ENCODE measurements around the gene EXD1. TPM values are rescaled to one million over a fixed set of nuclear protein-coding genes. Genes with fewer than 3 reads are reported as not detected.
"Not testable (repeated sequence)": the region's sequence is repeated elsewhere in the genome, so short reads cannot be mapped to it uniquely, and the experiment has no call there.

The EXD1 gene
- total RNA-seq, 2 experiments from 2014 or later, result not detected

DNA sequence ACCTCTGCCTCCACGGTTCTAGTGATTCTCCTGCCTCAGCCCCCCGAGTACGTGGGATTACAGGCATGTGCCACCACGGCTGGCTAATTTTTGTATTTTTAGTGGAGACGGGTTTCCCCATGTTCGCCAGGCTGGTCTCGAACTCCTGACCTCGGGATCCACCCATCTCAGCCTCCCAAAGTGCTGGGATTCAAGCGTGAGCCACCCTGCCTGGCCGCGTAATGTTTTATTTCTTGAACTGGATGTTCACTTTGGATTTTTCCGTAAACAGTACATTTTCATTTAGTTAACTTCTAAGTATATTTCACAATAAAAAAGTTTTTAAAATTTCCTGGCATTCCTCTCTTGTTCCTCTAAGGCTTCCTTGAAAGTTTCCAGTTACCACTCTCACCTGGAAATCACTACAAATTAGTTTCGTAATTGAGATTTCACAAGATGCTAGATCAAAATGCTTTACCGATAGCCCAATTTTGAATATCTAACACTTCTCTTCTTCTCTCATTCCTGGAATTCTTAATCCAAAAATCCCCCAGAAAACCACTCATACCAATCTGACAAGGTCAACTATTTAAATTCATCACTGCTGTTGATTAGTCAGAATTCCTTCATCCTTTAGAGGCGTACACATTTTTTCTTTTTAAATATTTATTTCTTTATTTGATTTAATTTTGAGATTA lies 69.8 kb downstream of the EXD1 start:
- POLR2A ChIA-PET, result no interaction called here
- CTCF ChIA-PET, result no interaction called here

DNA sequence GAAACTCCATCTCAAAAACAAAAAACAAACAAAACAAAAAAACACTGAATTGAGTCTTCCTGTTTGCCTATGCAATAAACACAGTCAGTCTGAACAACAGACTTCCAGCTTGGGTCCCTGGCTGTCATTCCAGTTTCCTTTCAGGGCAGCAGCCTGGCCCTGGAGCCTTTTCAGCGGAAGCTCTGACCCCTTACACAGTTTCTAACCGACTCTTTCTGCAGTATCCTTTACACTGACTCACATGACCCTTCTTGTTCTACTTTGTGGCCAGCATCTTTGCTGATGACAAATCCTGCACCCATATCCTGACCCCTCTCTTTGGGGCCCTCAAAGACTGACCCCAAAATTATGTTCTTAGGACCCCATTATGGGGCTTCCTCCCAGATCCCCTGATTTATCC lies 76.1 kb downstream of the EXD1 start:
- ChIA-PET POLR2A (no interaction called here), CTCF (no interaction called here)

- CTCF ChIA-PET, result interaction anchor here (0.6 kb wide), 1 partner anchor 16 kb away, joined by 4 read pairs; no protein-coding TSS in a partner anchor
- POLR2A ChIA-PET, result no interaction called here
Observed at GRCh38 chr15:41153733-41154132, 76.8 kb downstream of the EXD1 start.

- POLR2A ChIA-PET, result interaction anchor here (0.5 kb wide), 1 partner anchor 611 kb away, joined by 5 read pairs; no protein-coding TSS in a partner anchor
- CTCF ChIA-PET, result no interaction called here
Observed at GRCh38 chr15:41151451-41152005, 79.0 kb downstream of the EXD1 start.

GRCh38 chr15:41150279-41150678 lies 80.3 kb downstream of the EXD1 start:
- ChIA-PET CTCF (no interaction called here), POLR2A (no interaction called here)

DNA sequence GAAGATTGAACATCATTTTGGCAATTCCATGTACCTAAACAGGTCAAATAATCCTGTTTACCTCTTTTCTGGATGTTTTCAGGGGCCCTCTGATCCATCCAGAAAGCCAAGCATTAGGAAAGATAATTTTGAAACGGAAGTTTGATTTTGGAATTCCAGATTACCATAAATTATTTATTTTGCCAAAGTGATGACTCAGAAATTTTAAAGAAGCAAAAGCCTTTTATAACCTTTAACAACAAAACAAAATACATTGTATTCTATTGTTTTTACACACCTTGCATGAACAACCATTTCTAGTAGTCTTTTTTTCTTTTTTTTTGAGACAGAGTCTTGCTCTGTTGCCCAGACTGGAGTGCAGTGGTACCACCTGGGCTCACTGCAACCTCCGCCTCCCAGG lies 82.5 kb downstream of the EXD1 start:
- ChIA-PET POLR2A (no interaction called here), CTCF (interaction anchor here (1.6 kb wide), 1 partner anchor 241 kb away, joined by 3 read pairs; no protein-coding TSS in a partner anchor)

DNA sequence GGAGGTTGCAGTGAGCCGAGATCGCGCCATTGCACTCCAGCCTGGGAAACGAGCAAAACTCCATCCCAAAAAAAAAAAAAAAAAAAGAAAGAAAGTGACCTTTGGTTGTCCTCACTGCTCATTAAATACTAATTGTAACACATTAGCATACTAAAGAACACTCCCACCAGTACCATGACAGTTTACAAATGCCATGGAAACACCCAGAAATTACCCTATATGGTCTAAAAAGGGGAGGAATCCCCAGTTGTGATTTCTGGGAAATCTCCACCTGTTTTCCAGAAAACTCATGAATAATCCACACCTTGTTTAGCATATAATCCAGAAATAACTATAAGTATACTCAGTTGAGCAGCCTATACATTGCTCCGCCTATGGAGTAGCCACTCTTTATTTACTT lies 90.9 kb downstream of the EXD1 start:
- POLR2A ChIA-PET, result no interaction called here
- CTCF ChIA-PET, result interaction anchor here (1.3 kb wide), 2 partner anchors 136 to 245 kb away, joined by 3 to 4 read pairs; partner anchors contain the start of gene VPS18

DNA sequence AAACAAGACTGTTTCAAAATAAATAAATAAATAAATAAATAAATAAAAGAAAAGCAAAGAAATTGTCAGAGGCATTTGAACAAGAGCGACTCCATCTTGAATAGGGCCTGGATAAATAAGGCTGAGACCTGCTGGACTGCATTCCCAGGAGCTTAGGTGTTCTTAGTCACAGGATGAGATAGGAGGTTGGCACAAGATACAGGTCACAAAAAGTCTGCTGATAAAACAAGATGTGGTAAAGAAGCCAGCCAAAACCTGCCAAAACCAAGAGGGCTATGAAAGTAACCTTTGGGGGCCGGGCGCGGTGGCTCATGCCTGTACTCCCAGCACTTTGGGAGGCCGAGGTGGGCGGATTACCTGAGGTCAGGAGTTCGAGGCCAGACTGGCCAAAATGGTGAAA lies 91.4 kb downstream of the EXD1 start:
- CTCF ChIA-PET, result interaction anchor here (1.3 kb wide), 1 partner anchor 244 kb away, joined by 4 read pairs; the partner anchor contains the start of gene VPS18
- POLR2A ChIA-PET, result not testable (repeated sequence)

DNA sequence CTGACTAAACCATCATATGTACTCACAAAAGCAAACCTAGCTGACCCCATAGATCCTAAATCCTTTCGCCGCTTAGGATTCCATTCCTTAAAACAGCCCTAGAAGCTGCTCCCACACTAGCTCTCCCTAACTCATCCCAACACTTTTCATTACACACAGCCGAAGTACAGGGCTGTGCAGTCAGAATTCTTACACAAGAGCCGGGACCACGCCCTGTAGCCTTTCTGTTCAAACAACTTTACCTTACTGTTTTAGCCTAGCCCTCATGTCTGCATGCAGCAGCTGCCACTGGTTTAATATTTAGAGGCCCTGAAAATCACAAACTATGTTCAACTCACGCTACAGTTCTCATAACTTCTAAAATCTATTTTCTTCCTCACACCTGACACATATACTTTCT lies 95.0 kb downstream of the EXD1 start:
- CTCF ChIA-PET, result interaction anchor here (0.6 kb wide), 1 partner anchor 71 kb away, joined by 4 read pairs; no protein-coding TSS in a partner anchor
- POLR2A ChIA-PET, result not testable (repeated sequence)

DNA sequence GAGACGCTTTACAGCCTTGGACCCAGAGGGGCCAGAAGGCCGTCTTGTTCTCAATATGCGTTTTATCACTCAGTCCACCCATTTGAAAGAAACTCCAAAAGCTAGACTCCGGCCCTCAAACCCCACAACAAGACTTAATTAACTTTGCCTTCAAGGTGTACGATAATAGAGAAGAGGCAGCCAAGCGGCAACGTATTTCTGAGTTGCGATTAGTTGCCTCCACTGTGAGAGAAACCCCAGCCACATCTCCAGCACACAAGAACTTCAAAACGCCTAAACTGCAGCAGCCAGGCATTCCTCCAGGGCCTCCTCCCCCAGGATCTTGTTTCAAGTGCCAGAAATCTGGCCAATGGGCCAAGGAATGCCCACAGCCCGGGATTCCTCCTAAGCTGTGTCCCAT lies 97.1 kb downstream of the EXD1 start:
- ChIA-PET CTCF (no interaction called here), POLR2A (no interaction called here)

Other genes starting within 250 kb of the EXD1 start
- 10 to 100 TPM; 27.3 to 29.2 TPM for gene INO80, start 114.5 kb downstream of the EXD1 start, total RNA-seq
- 10 to 100 TPM; 43.7 to 45.2 TPM for gene CHP1, start 511 bp upstream of the EXD1 start, total RNA-seq
- gene OIP5, start 101.8 kb upstream of the EXD1 start, total RNA-seq, result 10 to 100 TPM; 18.7 to 19.9 TPM
- 100 to 1,000 TPM; 118 to 126 TPM for gene NUSAP1, start 102.1 kb upstream of the EXD1 start, total RNA-seq
- 10 to 100 TPM; 18.1 to 19.6 TPM for gene NDUFAF1, start 171.7 kb upstream of the EXD1 start, total RNA-seq
- 10 to 100 TPM; 28.3 to 33.8 TPM for gene RTF1, start 186.3 kb upstream of the EXD1 start, total RNA-seq

Measured in activated CD8-positive, alpha-beta memory T cell treated with anti-CD3 and anti-CD28 coated beads for 36 hours (primary cell).